HG03469 (cell line): ENCODE results near the gene HDAC4.

Experiments used
- ATAC-seq: cut with Tn5 transposase; IDR thresholded peaks from one replicate; pipeline ENCODE4 v1.9.1; 2021; ENCODE audit warnings: mild to moderate bottlenecking, moderate library complexity, moderate number of reproducible peaks; ENCODE audit not compliant: unreplicated experiment

The HDAC4 gene

DNA sequence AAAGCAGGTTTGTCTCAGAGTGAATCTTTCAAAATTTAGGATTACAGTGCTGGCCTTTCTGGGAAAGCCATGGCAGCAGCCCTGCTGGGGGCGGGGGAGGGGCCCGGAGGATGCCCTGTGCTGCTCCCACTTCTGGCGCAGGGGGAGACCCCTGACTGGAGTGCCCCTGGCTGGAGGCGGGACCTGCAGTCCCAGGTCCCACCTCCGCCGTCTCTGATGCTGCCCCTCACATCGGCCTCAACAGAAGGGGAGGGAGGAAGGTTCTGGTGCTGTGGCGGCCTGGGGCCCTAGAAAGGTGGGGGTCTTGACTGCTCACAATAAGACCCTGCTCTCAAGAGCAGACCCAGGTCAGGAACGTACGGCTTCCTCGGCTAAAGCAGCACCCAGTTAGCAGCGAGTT, 336.6 kb downstream of the HDAC4 start:
- ATAC-seq: no peak

DNA sequence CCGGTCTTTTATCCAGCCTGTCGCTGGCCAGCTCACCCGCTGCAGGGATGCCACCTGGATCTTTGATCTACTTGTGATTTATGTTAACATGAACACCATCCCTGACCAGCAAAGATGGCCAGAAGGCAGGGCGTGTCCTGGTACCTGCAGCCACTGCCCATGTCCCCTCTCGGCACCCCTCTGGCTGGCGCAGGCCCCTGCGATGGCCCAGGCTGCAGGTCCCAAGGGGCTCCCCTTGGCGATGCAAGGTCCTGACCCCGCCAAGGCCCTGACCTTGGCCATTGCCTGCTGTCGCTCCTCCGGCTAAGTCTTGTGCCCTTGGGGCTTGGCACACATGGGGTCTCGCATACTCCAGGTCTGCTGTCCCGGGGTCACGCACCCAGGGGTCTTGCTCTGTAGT, 338.1 kb downstream of the HDAC4 start:
- no peak for ATAC-seq

DNA sequence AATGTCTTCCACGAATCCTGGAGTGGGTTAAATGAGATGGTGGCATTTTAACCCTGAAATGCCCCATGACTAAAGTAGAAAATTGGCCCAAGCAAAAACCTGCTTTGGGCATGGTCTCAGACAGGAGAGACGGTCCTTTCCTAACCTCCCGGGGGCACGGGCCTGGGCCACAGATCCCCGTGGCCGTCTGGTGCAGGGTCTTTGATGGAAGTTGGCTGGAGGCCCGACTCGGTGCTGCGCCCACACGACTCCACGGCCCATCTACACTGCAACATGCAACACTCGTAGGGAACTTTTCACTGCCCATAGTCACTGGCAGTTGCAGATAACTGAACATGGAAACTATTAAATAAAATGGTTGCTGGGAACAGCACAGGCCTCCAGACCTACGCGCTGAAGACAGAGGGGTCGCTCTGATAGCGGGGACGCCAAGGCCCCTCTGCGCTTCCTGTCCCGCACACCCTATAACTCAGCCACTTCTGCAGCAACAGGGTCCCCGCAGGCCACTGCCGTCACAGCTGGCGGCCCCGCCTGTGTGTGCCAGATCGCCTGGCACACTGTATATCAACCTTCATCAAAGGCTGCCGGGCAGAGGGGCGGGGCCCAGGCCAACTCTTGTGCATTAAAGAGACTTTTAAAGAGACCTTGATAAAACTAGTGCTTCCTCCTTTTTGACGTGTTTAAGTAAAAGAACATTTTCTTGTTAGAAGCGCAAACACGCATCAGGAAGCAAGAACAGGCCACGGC, 338.8 kb downstream of the HDAC4 start:
- no peak for ATAC-seq

DNA sequence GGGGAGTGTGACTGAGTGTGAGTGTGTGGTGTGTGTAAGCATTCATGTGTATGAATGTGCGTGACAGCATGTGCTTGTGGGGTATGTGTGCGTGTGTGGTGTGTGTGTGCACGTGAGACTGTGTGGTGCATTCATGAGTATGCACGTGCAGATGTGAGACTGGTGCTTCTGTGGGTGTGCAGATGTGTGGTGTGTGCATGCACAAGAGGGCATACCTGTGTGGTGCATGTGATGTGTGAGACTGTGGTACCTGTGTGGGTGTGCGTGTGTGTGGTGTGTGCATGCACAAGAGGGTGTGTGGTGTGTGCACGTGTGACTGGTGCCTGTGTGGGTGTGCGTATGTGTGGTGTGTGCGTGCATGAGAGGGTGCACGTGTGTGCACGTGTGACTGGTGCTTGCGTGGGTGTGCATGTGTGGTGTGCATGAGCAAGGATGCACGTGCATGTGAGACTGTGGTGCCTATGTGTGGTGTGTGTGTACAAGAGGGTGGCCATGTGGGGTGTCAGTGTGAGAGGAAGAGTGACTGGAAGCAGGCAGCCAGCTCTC, 339.6 kb downstream of the HDAC4 start:
- no peak for ATAC-seq

DNA sequence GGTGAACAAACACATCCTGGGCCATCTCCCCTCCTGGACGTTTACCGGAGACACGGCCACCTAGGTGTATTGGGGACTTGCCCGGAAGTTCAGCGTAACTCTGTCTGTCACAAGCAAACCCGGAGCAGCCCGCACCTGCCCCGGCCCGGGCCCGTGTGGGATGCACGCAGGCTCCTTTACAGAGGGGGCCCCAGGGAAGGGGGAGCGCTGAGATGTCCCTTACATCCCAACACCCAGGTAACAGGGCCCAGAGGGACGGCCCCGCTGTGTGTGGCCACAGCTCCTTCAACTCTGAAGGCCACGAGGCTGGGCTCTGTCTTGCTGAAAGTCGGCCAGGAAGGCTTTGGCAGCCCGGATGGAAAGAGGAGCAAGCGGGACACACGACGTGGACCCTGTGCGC, 340.1 kb downstream of the HDAC4 start:
- no peak for ATAC-seq

DNA sequence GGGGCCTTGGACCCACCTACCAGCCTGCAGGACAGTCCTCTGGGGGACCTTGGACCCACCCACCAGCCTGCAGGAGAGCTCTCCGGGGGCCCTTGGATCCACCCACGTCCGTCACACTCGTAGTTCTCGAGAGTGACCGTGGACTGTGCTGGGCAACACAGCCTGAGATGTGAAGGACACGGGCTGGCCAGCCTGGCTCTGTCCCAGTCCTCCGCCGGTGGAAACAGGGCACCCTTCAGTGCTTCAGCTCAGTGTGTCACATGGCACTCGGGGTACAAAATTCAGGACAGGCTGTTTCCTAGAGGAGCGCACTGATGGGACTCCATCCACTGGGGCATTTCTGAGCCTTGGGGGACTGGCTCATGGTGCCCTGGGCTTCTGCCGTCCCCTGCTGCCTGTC, 341.0 kb downstream of the HDAC4 start:
- no peak for ATAC-seq

DNA sequence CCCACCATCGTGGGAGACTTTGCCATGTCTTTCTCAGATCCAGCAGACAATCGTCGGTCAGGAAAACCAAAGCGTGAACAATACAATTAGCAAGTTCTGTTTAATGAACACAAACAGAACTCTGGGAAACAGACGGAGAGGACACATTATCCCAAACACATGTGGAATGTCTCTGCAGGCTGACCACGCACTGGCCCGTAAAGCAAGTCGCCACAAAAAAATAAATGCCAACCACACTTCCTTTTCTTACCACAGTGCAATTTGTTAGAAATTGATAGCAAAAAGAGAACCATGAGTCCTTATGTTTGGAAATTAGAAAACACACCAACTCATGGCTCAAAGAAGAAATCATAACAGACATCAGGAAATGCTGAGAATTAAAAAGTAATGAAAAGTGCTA, 342.1 kb downstream of the HDAC4 start:
- no peak for ATAC-seq

DNA sequence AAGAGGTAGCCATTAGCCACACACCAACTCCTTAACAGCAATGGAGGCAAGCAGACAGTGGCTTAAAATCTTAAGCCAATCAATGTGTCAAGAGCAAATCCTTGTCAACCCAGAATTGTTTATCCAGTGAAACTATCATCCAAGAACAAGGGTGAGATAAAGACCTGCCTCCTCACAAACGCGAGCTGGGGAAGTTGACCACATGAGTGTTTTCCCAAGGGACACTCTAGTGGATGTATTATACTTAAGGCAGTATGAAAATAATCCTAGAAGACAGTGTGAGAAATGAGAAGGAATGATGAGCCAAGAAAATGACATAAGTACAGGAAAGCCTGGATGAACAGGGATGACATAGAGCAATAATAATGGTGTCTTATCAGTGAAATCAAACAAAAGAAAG, 343.3 kb downstream of the HDAC4 start:
- ATAC-seq: no peak

DNA sequence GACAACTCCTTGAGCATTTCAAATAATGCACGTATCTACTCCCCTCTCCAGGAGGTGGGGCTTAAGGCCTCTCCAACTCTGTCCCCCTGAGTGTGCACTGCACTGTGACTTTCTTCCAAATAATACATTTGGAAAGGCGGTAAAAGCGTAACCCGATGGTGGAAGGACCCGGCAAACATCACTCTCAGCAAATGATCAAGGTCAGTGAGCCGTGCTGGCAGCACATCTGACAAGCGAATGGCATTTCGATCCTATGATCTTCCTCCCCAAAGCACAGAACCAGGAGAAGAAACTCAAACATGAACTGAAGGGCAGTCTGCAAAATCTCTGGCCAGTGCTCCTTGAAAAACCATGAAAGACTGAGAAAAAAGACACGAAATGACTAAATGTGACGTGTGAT, 344.2 kb downstream of the HDAC4 start:
- no peak for ATAC-seq

DNA sequence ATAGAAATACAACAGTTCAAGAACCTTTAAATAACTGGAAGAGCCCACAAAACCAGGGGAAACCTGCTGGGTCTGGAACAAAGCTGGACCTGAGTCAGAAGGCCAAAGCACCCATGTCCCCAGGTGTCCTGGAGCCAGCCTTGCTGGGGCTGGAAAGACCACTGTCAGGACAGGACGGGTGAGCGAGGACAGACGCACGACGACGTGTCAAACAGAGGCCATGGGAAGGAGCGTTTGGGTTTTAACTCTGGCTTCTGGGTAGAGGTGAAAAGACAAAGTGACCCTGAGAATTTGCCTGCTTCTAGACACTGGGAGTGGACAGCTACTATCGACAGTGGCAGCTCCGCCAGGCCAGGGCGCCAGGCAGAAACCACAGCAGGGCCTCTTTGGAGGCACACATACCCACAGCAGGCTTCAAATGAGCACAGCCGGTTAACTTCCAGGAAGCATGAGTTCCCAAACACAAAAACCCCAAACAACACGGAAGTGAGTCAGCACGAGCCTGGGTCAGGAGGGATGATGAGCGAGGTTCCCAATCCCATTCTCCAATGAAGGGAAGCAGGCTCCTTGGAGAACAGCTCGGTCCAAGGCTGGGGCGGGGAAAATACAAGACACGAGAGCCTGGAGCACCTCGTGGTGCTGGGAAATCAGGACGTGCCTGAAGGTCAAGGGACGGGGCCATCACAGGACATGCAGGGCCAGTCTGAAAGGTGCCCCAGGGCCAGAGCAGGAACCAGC, 344.9 kb downstream of the HDAC4 start:
- no peak for ATAC-seq

DNA sequence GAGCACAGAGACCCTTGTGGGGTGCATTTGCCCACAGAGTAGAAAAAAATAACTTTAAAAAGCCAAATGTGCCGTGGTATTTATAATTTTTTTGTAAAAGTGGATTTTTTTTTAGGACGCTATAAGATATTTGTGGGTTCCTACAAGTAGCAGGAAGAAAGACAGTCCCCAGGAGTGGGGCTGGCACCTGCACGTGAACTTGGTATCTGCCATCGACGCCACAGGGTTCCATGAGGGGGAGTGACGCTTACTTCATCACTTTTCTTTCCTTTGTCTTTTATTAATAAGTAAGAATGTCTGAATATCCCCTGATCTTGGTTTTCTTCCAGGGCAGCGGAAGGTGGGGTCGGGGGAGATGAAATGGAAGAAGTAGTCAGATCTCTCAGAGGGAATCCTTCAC, 345.9 kb downstream of the HDAC4 start:
- no peak for ATAC-seq

DNA sequence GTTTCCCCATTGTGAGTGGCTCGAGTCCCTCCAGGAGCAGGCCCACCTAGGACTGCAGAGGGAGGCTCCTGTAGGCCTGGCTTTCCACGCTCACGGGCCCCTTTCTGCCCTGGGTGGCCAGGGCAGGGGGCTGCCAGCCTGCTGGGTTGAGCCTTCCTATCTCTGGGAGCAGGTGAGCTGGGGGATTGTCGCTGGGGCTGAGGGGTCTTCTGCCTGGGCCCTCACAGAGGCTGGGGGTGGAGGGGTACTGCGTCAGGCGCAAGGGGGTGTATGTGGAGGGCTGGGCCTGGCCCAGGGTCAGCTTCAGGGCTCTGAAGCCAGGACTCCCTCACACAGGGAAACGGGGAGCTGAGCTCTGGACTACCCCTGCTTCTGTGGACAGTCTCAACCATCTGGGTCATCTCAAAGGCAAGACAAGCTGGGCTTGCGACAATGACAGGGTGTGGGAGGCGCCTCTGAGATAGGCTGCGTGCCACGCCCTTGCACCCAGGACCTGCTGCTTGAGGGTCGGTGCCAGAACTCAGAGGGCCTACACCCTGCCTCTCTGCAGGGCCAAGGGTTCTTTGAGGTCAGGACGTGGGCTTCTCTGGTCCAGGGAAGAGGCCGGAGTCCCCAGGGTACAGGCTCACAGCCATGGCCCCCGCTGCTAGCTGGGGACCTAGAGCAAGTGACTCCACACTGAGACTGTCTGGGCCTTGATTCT, 346.9 kb downstream of the HDAC4 start:
- no peak for ATAC-seq

DNA sequence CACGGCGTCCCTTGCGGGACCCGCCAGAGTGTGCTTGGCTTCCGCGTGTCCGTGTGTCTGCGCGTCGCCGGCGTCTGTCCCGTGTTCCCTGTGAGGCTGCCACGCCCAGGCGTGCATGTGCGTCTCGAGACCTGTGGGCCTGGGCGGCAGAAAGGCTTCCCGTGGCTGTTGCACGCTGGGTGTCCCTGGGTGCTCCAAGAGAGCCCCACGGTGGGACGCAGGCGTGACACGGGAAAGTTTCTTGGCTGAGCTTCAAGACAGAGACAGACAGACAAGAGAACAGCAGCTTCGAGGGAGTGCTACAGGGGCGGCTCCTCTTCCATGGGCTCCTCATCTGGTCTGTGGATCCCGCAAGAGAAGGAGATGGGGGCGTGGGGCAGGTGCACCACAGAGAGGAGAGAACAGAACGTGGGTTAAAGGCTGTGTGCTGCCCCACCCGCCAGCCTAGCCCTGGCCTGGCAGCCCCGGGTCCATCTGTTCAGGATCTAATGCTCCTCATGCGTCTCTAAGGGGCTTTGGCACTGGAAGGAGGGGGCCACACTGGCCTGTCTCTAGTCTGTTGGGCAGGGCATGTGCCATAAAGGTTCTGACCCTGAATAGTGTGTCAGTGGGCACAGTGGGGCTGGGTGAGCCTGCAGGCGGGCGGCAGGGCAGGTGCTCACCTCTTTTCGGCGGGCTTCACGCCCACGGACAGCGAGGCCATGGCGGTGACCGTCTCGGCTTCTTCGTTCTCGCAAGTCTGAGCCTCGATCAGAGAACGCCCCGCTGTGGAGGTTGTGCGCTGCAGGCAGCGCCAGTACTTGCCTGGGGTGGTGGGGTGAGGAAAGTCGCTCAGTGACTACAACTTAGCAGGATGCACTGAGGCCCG, 347.8 kb downstream of the HDAC4 start:
- no peak for ATAC-seq

DNA sequence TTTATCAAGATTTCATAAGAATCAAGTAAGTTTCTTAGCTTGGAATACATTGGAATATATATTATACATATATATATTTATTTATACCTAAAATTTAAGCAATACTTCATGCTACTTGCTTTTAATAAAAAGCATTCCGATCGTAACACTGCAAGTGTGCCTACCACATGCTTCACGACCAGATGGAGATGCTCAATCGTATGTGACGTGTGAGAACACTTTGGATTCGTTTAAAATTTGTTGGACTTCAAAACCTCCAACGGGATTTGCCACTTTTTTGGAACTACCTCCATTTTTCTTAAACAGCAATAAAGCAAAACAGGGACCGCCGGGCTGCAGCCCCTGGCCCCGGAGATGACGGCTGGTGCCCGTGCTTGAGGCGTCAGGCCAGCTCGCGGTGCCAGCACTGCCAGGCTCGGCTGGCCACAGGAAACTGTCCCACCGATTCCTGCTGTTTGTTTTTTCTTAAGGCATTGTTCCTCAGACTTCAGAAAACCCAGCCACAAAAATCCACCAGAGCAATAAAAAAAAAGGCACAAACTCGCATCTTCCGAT, 348.9 kb downstream of the HDAC4 start:
- ATAC-seq: no peak

DNA sequence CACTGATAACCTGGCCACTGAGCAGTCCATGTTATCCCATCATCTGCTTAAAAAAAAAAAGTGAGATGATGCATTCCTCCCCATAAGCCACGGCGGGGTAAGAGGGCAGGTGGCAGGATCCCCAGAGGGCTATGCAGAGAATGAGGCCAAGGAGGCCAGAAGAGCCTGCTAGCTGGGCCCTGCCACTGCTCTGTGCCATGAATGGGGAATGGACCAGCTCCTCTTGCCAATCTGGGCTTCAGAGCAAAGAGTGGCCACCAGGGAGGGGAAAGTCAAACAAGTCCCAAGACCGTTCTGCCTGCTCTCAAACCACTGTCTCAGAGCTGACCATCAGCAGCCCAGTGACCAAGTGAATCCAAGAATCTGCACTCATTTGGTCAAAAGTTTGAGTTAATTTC, 350.6 kb downstream of the HDAC4 start:
- no peak for ATAC-seq

DNA sequence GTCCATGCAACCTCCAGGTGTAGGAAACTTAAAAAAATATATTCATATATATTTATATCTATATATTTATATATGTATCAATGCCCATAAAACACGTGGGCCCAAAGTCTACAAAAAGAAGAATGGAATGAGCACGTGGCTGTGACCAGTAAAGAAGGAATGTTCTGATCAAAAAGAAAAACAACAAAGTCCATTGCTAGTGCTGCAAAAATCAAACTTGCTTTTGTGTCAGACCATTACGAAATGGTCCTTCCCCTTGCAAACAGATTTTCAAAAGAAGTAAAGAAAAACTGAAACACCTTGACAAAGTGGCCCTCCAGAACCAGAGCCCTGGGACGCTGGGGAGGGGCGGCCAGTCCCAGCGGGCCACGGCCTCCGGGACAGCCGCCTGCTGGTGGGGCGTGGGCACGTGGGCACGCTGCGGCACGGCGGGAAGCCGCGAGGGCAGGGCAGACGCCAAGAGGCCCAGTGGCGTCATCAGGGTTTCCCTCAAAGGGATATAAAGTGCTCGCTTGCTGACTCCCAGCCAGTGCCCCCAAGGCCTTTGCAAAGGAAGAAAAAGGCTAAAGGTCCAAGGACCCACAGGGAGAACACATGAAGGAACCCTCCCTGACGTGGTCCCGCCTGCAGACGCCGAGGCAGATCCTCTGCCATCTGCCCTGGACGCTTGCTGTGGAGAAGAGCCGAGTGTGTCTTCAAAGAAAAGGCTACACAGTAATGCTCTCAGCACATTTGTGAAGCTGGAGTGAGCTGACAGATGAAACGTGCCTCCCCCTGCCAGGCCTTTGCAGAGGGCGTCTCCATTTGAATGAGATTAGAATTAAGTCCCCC, 351.2 kb downstream of the HDAC4 start:
- ATAC-seq: no peak

DNA sequence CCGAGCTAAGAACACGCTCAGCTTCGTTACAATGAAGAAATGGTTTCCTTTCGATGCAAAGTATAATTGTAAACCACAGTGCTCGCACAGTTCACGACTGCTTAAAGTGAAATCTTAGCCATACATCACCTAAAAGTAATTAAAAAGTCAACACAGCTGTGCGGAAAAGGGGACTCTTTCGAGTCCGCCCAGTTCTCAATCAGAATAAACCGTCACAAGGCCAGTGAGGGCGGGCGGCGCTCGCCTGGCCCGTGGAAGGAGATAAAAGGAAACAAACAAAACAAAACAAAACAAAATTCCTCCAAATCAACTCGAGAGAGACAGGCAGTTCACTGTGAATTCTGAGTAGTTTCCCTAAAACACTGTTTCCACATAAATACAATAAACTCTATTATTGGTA, 352.1 kb downstream of the HDAC4 start:
- ATAC-seq: no peak

DNA sequence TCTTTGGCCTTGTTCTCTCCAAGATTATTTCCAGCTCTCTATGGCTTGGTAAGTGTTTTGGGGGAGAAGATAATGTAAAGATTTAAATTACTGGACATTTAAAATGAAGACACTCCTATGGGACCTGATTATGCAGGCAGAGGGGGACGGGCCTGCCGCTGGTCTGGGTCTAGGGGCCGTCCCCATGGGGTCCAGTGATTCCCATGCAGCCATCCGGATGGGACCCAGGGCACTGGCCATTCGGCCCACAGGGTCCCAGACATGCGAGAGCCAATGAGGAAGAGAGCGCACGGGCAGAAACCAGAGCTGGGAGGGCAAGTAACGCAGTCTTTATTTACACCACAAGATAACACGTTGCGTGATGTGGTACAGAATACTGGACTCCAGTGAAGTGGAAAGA, 353.0 kb downstream of the HDAC4 start:
- ATAC-seq: no peak

DNA sequence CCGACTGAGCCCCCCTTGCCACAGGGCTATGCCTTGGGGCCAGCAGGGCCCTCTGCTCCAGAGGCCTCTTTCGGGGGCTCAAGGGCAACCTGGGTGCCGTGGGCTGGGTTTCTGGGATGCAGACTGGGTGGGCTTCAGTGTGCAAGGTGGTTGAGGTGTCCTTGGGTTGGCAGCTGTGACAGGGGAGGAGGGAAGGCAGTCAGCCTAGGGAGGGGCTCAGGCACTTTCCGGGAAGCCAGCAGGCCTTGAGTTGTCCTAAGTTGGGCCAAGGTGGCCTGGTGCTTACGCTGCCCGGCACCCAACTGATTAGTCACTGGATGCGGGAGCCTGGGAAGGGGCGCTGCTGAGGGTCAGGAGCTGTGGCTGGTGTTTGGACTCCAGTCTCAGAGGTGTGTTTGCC, 353.4 kb downstream of the HDAC4 start:
- ATAC-seq: no peak

DNA sequence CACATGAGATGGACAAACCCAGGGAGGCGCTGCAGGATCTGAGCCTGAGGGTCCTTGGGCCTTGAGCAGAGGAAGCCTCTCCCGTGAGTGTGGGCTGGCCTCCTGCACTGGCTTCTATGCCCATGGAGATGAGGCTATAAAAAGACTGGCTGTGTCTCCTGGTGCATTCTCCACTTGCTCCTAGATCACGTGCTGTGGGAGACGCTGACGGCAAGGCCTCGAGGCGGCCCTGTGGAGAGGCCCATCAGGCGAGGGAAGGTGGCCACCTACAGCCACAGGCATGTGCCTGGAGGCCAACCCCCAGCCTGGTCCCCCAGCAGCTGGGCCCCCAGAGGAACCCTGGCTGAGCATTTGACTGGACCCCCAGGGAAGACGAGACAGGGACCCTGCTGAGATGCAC, 354.0 kb downstream of the HDAC4 start:
- no peak for ATAC-seq
